Heart left ventricle (tissue), 16 donors: ENCODE data around the gene ST3GAL5. TPM values are rescaled to one million over a fixed set of nuclear protein-coding genes. Genes with fewer than 3 reads are reported as not detected.
"Not testable (repeated sequence)": the region's sequence is repeated elsewhere in the genome, so short reads cannot be mapped to it uniquely, and the experiment has no call there.

Source experiments
- ATAC-seq, 4 donors: fragments of 200-7000 bp; cut with Tn5 transposase; one replicate each; pipeline ENCODE4 v1.9.1; 2020 to 2022; ENCODE audit warnings: moderate library complexity in 4 of 4, mild to moderate bottlenecking in 3 of 4, moderate number of reproducible peaks in 1 of 4
- DNase-seq, 5 donors: peaks; one replicate each; pipeline ENCODE4 v3.0.0-alpha.2; 2020
- H3K27ac ChIP-seq, 12 donors: fragments of 200-600 bp; sonication (generic) in 4 of 12; one replicate each; pipeline versions ENCODE4 v1.5.0 to v1.8.0; 2016 to 2022; ENCODE audit warnings: mild to moderate bottlenecking in 2 of 12
- H3K27me3 ChIP-seq, 9 donors: fragments of 200-600 bp; sonication (generic) in 2 of 9; one replicate each; pipeline versions ENCODE4 v1.5.1 to v1.8.0; 2016 to 2022; ENCODE audit warnings: mild to moderate bottlenecking in 3 of 9
- H3K36me3 ChIP-seq, 9 donors: fragments of 200-600 bp; sonication (generic) in 2 of 9; one replicate each; pipeline versions ENCODE4 v1.5.0 to v1.8.0; 2018 to 2022; ENCODE audit warnings: mild to moderate bottlenecking in 2 of 9
- H3K4me1 ChIP-seq, 12 donors: fragments of 200-600 bp; sonication (generic) in 4 of 12; one replicate each; pipeline versions ENCODE4 v1.5.0 to v1.8.0; 2016 to 2022; ENCODE audit warnings: mild to moderate bottlenecking in 3 of 12
- H3K4me3 ChIP-seq, 12 donors: fragments of 200-600 bp; sonication (generic) in 4 of 12; one replicate each; pipeline versions ENCODE4 v1.5.0 to v1.8.0; 2017 to 2022; ENCODE audit warnings: mild to moderate bottlenecking in 9 of 12, moderate library complexity in 4 of 12
- H3K9me3 ChIP-seq, 12 donors: fragments of 200-600 bp; sonication (generic) in 4 of 12; one replicate each; pipeline versions ENCODE4 v1.5.0 to v1.8.0; 2016 to 2022; ENCODE audit warnings: mild to moderate bottlenecking in 1 of 12
- POLR2A ChIP-seq, 2 donors: fragments of 450-650 bp; IDR thresholded peaks; one replicate each; pipeline ENCODE4 v1.6.1; 2017; ENCODE audit warnings: antibody characterized with exemption in 2 of 2, mild to moderate bottlenecking in 2 of 2, moderate library complexity in 2 of 2
- WGBS, 4 donors: extraction: QIAGEN DNeasy Blood & Tissue Kit in 2 of 4; methylation state at CpG; one replicate each; pipeline versions ENCODE4 v1.1.5 to v1.1.7; 2013 to 2018; 5-methylcytosine and 5-hydroxymethylcytosine counted together
- intact Hi-C, 10 donors: fragments of 100-400 bp; cut with DNase I; formaldehyde crosslinking; loops; one replicate each; pipeline versions ENCODE4 v1.11.1 to v1.14.2; 2022
- polyA plus RNA-seq, 2 donors: library from polyadenylated mRNA; stranded (reverse); fragments of 200-250 nt; gene quantifications; one replicate each; pipeline ENCODE4 v1.2.3, GENCODE V29; 2013
- total RNA-seq, 9 donors: library from RNA; depleted of rRNA in 2 of 9; stranded (reverse); fragments of >200 nt in 2 of 9; fragmentation: NEBNext Ultra II Directional in 3 of 9; extraction: Animal tissue kit (Norgen Biotek cat#: 25700) in 3 of 9; gene quantifications; one replicate each; pipeline versions ENCODE4 v1.1.0 to v1.2.4, GENCODE V29; 2016 to 2023
- TF ChIP-seq, protein P1 (sequence below), 12 donors: fragments of 200-600 bp; sonication (generic) in 4 of 12; IDR thresholded peaks; one replicate each; pipeline versions ENCODE4 v1.5.0 to v1.8.0; 2018 to 2022; ENCODE audit warnings: antibody characterized with exemption in 12 of 12, mild to moderate bottlenecking in 5 of 12
- donor health status: ischemic (EF 13 %, LVEDD 7.1; RV severe dilation, severe dysfunction).
- donor health status: healthy with polysubstance abuse.
- donor health status: DM: no; HTN: yes; CAD: no.
- donor health status: DM: no; HTN: no; CAD: no.
- donor health status: ischemic (EF 25% LVEDD 6.9; RV normal size, moderate dysfunction).
- donor health status: ischemic (EF 25% LVEDD 5.7; RV mildly dilated, moderate dysfunction).
- donor health status: healthy.
- donor health status: DM: yes; HTN: yes; CAD: no.
- donor health status: ischemic (EF 35%, LVEDD 5.7; RV mildly dilated, moderate dysfunction).
- donor health status: nonischemic (EF 11% LVEDD 7.7; RV severe dilation, severe dysfunction).
- donor health status: DM: yes; HTN: yes; CAD: no.
- donor health status: PGD.
- donor health status: ischemic (EF 29% LVEDD 5.4; RV normal size, mild dysfunction).
- donor health status: nonischemic (EF 23%, LVEDD 6.1; RV moderate dilation, normal function).

ST3GAL5 gene
- total and polyA plus RNA-seq, 11 donors = 2.0 to 21.1 (median 4.0) TPM

DNA sequence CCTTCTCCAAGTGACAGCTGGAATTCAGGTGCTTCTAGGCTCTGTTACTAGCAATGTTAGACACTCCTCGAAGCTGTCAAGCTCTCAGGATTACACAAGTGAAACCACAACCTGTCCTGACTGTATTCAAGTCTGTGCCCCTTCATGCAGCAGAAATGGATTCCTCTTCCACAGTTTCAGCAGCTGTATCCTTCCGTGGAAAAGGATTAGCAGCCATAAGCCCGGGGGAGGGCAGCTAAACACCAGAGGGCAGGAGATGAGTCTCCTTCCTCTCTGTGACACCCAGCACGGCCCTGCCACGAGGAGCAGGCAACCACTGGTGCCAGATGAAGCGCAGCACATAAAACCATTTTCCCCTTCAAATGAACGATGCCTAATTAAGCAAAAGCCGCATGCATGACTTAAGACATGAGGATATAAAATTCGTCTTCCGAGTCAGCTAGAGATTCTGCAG lies 1.2 kb downstream of the ST3GAL5 start:
- Histone ChIP-seq H3K4me3 (peak overlapping the region; percentile 51 to 89 (median 72)), H3K36me3 (no peaks in the 10 kb centered on the region), H3K9me3 (no peaks in the 10 kb centered on the region), H3K27me3 (no peaks in the 10 kb centered on the region), H3K27ac (peak overlapping the region in 11 of 12 donors; percentile 36 to 94 (median 80)), H3K4me1 (peaks cover 0 to 64% (median 23%) of the 10 kb centered on the region in 12 donors)
- TF ChIP-seq, protein P1, sequence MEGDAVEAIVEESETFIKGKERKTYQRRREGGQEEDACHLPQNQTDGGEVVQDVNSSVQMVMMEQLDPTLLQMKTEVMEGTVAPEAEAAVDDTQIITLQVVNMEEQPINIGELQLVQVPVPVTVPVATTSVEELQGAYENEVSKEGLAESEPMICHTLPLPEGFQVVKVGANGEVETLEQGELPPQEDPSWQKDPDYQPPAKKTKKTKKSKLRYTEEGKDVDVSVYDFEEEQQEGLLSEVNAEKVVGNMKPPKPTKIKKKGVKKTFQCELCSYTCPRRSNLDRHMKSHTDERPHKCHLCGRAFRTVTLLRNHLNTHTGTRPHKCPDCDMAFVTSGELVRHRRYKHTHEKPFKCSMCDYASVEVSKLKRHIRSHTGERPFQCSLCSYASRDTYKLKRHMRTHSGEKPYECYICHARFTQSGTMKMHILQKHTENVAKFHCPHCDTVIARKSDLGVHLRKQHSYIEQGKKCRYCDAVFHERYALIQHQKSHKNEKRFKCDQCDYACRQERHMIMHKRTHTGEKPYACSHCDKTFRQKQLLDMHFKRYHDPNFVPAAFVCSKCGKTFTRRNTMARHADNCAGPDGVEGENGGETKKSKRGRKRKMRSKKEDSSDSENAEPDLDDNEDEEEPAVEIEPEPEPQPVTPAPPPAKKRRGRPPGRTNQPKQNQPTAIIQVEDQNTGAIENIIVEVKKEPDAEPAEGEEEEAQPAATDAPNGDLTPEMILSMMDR (IDR thresholded peaks at IDR 0.05) = peak in 9 of 12 donors; percentile 19 to 48 (median 25)
- TF ChIP-seq POLR2A (IDR thresholded peaks at IDR 0.05) = no peak
- WGBS, 4 donors = 7 to 20% (median 13%) methylated on average over 10 of the region's 10 CpGs
- peak; percentile 45 to 77 (median 62) for DNase-seq
- intact Hi-C loops = loop anchor here (1.0 to 10.0 kb wide), 13 partner anchors 53 to 193 kb away; no protein-coding TSS in a partner anchor
- ATAC-seq = peak; percentile 49 to 58 (median 54)

DNA sequence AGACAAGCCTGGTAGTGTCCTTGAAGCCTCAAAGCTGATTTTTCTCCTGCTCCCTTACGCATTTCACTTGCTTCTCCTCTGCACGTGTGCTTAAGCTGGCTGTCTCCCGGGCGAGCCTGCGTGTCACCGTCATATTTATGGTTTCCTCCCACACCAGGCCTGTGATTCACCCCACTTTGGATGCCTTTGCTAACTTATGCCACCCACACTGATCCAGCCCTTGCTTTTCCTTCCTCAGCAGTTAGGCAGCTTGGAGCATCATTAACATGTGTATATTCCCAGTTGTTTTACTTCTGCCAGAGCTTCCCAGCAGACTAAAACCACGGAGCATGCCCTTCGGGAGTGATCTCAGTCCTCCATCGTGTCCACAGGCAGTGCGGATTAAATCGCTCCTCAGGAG lies 2.2 kb downstream of the ST3GAL5 start:
- ATAC-seq = peak in 3 of 4 donors; percentile 28 to 51 (median 30)

DNA sequence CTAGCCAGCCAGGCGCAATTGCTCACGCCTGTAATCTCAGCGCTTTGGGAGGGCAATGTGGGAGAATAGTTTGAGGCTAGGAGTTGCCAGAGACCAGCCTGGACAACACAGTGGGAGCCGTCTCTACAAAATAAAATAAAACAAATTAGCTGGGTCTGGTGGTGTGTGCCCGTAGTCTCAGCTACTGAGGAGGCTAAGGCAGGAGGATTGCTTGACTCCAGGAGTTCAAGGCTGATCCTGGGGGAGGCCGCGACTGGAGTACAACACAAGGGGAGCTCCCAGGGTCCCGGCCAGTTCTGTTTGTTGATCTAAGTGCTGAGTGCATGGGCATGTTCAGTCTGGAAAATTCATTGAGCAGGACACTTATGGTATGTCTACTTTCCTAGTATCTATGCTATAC lies 2.6 kb downstream of the ST3GAL5 start:
- no peaks in the 10 kb centered on the region for H3K36me3 ChIP-seq
- ATAC-seq = no peak
- no peak for TF ChIP-seq POLR2A (IDR thresholded peaks at IDR 0.05)
- TF ChIP-seq, protein P1 (IDR thresholded peaks at IDR 0.05) = no peak
- H3K4me3 ChIP-seq = peak overlapping the region in 2 of 12 donors; percentile 53 to 79
- WGBS, 4 donors = 92 to 96% (median 94%) methylated on average over 8 of the region's 8 CpGs
- intact Hi-C loops = loop anchor here in 9 of 10 donors (5.0 to 10.0 kb wide), 6 partner anchors 51 to 191 kb away; no protein-coding TSS in a partner anchor
- peak overlapping the region in 2 of 12 donors; percentile 37 to 79 for H3K27ac ChIP-seq
- peaks cover 0 to 10% (median 0%) of the 10 kb centered on the region in 12 donors for H3K9me3 ChIP-seq
- peaks cover 0 to 52% (median 23%) of the 10 kb centered on the region in 12 donors for H3K4me1 ChIP-seq
- no peaks in the 10 kb centered on the region for H3K27me3 ChIP-seq
- DNase-seq = no peak

More for the DNA sequence above, 2.2 kb downstream of the ST3GAL5 start:
- Histone ChIP-seq H3K4me3 (peak overlapping the region in 9 of 12 donors; percentile 51 to 89 (median 72)), H3K27me3 (no peaks in the 10 kb centered on the region), H3K36me3 (no peaks in the 10 kb centered on the region), H3K4me1 (peaks cover 0 to 55% (median 23%) of the 10 kb centered on the region in 12 donors), H3K9me3 (peaks cover 0 to 8% (median 0%) of the 10 kb centered on the region in 12 donors), H3K27ac (peak overlapping the region in 5 of 12 donors; percentile 23 to 94 (median 69))
- intact Hi-C loops = loop anchor here in 9 of 10 donors (5.0 to 10.0 kb wide), 6 partner anchors 52 to 191 kb away; no protein-coding TSS in a partner anchor
- TF ChIP-seq POLR2A (IDR thresholded peaks at IDR 0.05) = no peak
- TF ChIP-seq, protein P1 (IDR thresholded peaks at IDR 0.05) = no peak
- 59 to 69% (median 62%) methylated on average over 11 of the region's 11 CpGs for WGBS, 4 donors
- DNase-seq = peak in 2 of 5 donors; percentile 53 to 65

DNA sequence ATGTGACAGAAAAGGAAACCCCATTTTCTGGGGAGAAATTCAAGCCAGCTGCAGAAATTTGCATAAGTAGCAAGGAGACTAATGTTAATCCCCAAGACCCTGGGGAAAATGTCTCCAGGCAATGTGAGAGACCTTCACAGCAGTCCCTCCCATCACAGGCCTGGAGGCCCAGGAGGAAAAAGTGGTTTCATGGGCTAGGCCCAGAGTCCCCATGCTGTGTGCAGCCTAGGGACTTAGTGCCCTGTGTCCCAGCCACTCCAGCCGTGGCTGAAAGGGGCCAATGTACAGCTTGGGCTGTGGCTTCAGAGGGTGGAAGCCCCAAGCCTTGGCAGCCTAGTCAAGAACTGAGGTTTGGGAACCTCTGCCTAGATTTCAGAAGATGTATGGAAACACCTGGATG lies 7.0 kb downstream of the ST3GAL5 start:
- ATAC-seq, DNase-seq, H3K36me3 ChIP-seq, H3K27ac ChIP-seq, H3K4me3 ChIP-seq, H3K27me3 ChIP-seq: not testable (repeated sequence)
- 98 to 100% (median 100%) methylated on average over 1 of the region's 1 CpG; no CpG with 5 or more reads in 1 of the 4 donors for WGBS, 4 donors
- intact Hi-C loops = loop anchor here in 2 of 10 donors (10.0 kb wide), 2 partner anchors 47 to 153 kb away; no protein-coding TSS in a partner anchor
- peaks cover 0 to 10% (median 0%) of the 10 kb centered on the region in 12 donors for H3K9me3 ChIP-seq
- peaks cover 0 to 51% (median 0%) of the 10 kb centered on the region in 12 donors for H3K4me1 ChIP-seq

DNA sequence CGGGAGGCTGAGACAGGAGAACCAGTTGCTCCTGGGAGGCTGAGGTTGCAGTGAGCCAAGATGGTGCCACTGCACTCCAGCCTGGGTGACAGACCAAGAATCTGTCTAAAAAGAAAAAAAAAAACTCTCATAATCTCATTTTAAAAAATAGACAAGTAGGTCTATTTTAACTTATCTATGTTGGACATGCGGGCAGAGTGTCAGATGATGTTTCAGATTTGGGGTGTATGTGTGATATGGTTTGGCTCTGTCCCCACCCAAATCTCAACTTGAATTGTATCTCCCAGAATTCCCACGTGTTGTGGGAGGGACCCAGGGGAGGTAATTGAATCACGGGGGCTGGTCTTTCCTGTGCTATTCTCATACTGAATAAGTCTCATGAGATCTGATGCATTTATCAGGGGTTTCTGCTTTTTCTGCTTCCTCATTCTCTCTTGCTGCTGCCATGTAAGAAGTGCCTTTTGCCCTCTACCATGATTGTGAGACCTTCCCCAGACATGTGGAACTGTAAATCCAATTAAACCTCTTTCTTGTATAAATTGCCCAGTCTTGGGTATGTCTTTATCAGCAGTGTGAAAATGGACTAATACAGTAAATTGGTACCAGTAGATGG lies 8.0 kb downstream of the ST3GAL5 start:
- H3K27ac ChIP-seq, H3K36me3 ChIP-seq, ATAC-seq, H3K27me3 ChIP-seq, DNase-seq, H3K4me3 ChIP-seq: not testable (repeated sequence)
- H3K9me3 ChIP-seq = peaks cover 0 to 10% (median 0%) of the 10 kb centered on the region in 12 donors
- intact Hi-C loops = loop anchor here in 2 of 10 donors (10.0 kb wide), 2 partner anchors 46 to 154 kb away; no protein-coding TSS in a partner anchor
- peaks cover 0 to 49% (median 0%) of the 10 kb centered on the region in 12 donors for H3K4me1 ChIP-seq
- 62 to 71% (median 68%) methylated on average over 4 of the region's 4 CpGs for WGBS, 4 donors
